ENCODE data around the gene C20orf202. TPM values are rescaled to one million over a fixed set of nuclear protein-coding genes. Genes with fewer than 3 reads are reported as not detected.

The C20orf202 gene
- polyA plus RNA-seq, 1 of the 3 experiments (the other 2 are of a cell fraction) = not detected

GRCh38 chr20:1189827-1190226 lies 13.4 kb upstream of the C20orf202 start:
- Histone ChIP-seq H3K4me1 (ENCODE audit: control insufficient read depth in 1 of 2, insufficient read depth in 2 of 2, low read depth in 1 of 2, low read length in 1 of 2) (peaks cover 0 to 3% of the 10 kb centered on the region in 2 experiments; a peak in 1 of 4 replicates), H2AFZ (ENCODE audit: low read depth) (no peak overlapping the region), H3K4me2 (no peak overlapping the region), H4K20me1 (ENCODE audit: insufficient read depth) (no peaks in the 10 kb centered on the region), H3K9me3 (no peaks in the 10 kb centered on the region), H3K79me2 (ENCODE audit: insufficient read depth) (no peaks in the 10 kb centered on the region), H3K9ac (no peak overlapping the region), H3K4me3 (ENCODE audit: low read depth in 2 of 2, low read length in 1 of 2) (no peak overlapping the region), H3K27ac (ENCODE audit: low read depth in 2 of 2, low read length in 1 of 2) (no peak overlapping the region), H3K27me3 (ENCODE audit: insufficient read depth) (no peaks in the 10 kb centered on the region; the same call in 1 of the 2 replicates), H3F3A (replicated peaks; ENCODE audit: insufficient read depth) (no peaks in the 10 kb centered on the region), H3K36me3 (replicated peaks in 1 of 2; ENCODE audit: control insufficient read depth in 1 of 2, insufficient read depth in 2 of 2, low read length in 1 of 2) (no peaks in the 10 kb centered on the region), H3K9me2 (no peaks in the 10 kb centered on the region)
- TF ChIP-seq FOXM1 (IDR thresholded peaks at IDR 0.05; ENCODE audit: low read depth) = no peak
- TF ChIP-seq ELF1 (IDR thresholded peaks at IDR 0.05) = no peak
- TF ChIP-seq USF1 (IDR thresholded peaks at IDR 0.05; ENCODE audit: borderline replicate concordance, low read depth) = no peak
- no peak for TF ChIP-seq RXRA (IDR thresholded peaks at IDR 0.05; ENCODE audit: borderline replicate concordance, low read depth)
- no peak for TF ChIP-seq RCOR1 (IDR thresholded peaks at IDR 0.05; ENCODE audit: low read length)
- TF ChIP-seq TAF1 (IDR thresholded peaks at IDR 0.05; ENCODE audit: borderline replicate concordance, low read depth, low read length) = no peak
- no peak for TF ChIP-seq PBX3 (IDR thresholded peaks at IDR 0.05)
- TF ChIP-seq CHD2 (IDR thresholded peaks at IDR 0.05; ENCODE audit: low read length, partially characterized antibody) = no peak
- no peak for TF ChIP-seq SIN3A (IDR thresholded peaks at IDR 0.05; ENCODE audit: borderline replicate concordance, low read depth, low read length)
- TF ChIP-seq CTCF (IDR thresholded peaks at IDR 0.05) = no peak
- no peak for TF ChIP-seq YY1 (IDR thresholded peaks at IDR 0.05; ENCODE audit: low read depth)
- no peak for DNase-seq
- CTCF ChIA-PET = interaction anchor here (4.9 kb wide), 1 partner anchor 22 kb away, joined by 33 read pairs; no protein-coding TSS in a partner anchor
- 5% methylated on average over 1 of the region's 1 CpG for WGBS (ENCODE audit: low lambda C conversion rate)
- POLR2A ChIA-PET = no interaction called here

DNA sequence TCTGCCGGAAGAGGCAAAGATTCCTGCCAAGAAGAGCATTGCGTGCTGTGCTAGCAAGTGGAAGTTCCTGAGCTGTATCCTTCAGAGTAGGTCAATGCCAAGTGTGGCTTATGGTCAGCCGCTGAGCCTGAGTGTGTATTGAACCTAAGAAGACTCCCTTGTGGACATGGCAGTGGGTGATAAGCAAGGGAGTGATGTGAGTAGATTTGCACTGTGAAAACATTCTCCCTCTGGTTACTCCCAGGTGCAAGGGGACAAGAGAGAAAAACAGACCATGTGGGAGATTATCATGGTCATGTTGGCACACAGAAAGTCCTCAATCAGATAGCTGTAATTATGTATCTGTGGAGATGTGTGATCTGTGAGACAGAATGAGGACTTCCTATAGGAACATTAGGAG lies 12.4 kb upstream of the C20orf202 start:
- Histone ChIP-seq H3K9ac (no peak overlapping the region), H3K4me1 (ENCODE audit: control insufficient read depth in 1 of 2, insufficient read depth in 2 of 2, low read depth in 1 of 2, low read length in 1 of 2) (peaks cover 0 to 3% of the 10 kb centered on the region in 2 experiments; a peak in 1 of 4 replicates), H3K27me3 (ENCODE audit: insufficient read depth) (no peaks in the 10 kb centered on the region; the same call in 1 of the 2 replicates), H3K36me3 (replicated peaks in 1 of 2; ENCODE audit: control insufficient read depth in 1 of 2, insufficient read depth in 2 of 2, low read length in 1 of 2) (no peaks in the 10 kb centered on the region), H3F3A (replicated peaks; ENCODE audit: insufficient read depth) (no peaks in the 10 kb centered on the region), H3K4me2 (no peak overlapping the region), H3K9me2 (no peaks in the 10 kb centered on the region), H3K9me3 (no peaks in the 10 kb centered on the region), H3K4me3 (ENCODE audit: low read depth in 2 of 2, low read length in 1 of 2) (no peak overlapping the region), H3K27ac (ENCODE audit: low read depth in 2 of 2, low read length in 1 of 2) (no peak overlapping the region), H2AFZ (ENCODE audit: low read depth) (no peak overlapping the region), H3K79me2 (ENCODE audit: insufficient read depth) (no peaks in the 10 kb centered on the region), H4K20me1 (ENCODE audit: insufficient read depth) (no peaks in the 10 kb centered on the region)
- TF ChIP-seq, protein P1, sequence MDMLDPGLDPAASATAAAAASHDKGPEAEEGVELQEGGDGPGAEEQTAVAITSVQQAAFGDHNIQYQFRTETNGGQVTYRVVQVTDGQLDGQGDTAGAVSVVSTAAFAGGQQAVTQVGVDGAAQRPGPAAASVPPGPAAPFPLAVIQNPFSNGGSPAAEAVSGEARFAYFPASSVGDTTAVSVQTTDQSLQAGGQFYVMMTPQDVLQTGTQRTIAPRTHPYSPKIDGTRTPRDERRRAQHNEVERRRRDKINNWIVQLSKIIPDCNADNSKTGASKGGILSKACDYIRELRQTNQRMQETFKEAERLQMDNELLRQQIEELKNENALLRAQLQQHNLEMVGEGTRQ (IDR thresholded peaks at IDR 0.05; ENCODE audit: borderline replicate concordance, low read depth, low read length) = no peak
- TF ChIP-seq FOXJ3 (CRISPR knock-in tag; IDR thresholded peaks at IDR 0.05) (no peak), MAX (IDR thresholded peaks at IDR 0.05; ENCODE audit: low read depth) (no peak), TCF12 (IDR thresholded peaks at IDR 0.05) (no peak), MEF2A (IDR thresholded peaks at IDR 0.05; ENCODE audit: borderline replicate concordance, low read depth) (no peak), USF1 (IDR thresholded peaks at IDR 0.05; ENCODE audit: borderline replicate concordance, low read depth) (no peak), JUND (IDR thresholded peaks at IDR 0.05) (no peak), EP300 (IDR thresholded peaks at IDR 0.05; ENCODE audit: borderline replicate concordance in 1 of 2, low read depth in 1 of 2, low read length in 1 of 2) (no peak), MXI1 (IDR thresholded peaks at IDR 0.05; ENCODE audit: low read depth, low read length) (no peak), SMC3 (IDR thresholded peaks at IDR 0.05; ENCODE audit: low read depth, low read length) (no peak)
- CTCF ChIA-PET = interaction anchor here (1.7 kb wide), 1 partner anchor 22 kb away, joined by 10 read pairs; no protein-coding TSS in a partner anchor
- DNase-seq = no peak
- POLR2A ChIA-PET = interaction anchor here (0.8 kb wide), 1 partner anchor 15 kb away, joined by 3 read pairs; no protein-coding TSS in a partner anchor
- WGBS (ENCODE audit: low lambda C conversion rate) = 61% methylated on average over 3 of the region's 3 CpGs

Data from SK-N-SH (cell line).